ENCODE measurements around the gene ZRSR2. TPM values are rescaled to one million over a fixed set of nuclear protein-coding genes. Genes with fewer than 3 reads are reported as not detected.

The ZRSR2 gene
- total and polyA plus RNA-seq, 2 of the 13 experiments (the other 11 are each of a cell fraction or from before 2014, with no cell fraction given): 3.6 to 4.9 TPM

DNA sequence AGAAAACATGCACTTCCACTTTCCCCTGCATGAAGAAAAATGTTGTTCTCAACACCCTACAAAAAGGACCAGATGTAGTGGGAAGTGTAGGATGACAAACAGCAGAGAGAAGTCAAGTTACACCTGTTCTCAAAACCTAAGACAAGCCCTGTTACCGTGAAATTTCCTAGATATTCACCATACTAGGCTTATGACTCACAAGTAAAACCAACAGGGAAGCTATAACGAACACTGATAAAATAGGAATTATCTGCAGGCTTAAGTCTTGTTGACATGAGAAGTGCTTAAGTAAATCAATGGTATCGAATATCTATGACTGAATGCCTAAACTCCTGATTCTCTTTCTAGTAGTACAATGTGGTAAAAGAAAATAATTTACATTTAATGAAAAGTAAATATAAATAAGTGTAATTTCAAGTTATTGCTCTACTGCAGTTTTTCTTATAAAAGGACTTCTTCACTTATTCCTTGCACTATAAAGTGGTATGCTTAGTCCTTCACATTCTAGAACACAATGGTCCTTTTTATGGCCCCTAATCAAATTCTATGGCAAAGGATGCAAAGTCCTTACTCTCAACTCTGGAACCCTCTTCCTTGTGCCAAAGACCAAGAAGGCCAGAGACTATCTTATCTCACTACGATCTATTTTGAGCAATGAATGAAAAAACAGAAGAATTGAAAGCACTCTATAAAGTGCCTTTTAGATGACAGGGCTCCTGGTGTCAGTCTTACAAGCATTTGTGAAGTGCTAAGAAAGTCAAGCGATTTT lies 44.7 kb downstream of the ZRSR2 start:
- Histone ChIP-seq H3K79me2 (ENCODE audit: insufficient read depth, low read length) (no peaks in the 10 kb centered on the region), H2AFZ (ENCODE audit: low read length) (no peak overlapping the region), H3K4me1 (ENCODE audit: insufficient read depth, low read length) (no peaks in the 10 kb centered on the region), H3K27ac (ENCODE audit: extremely low read length, insufficient read depth, low read length) (no peak overlapping the region), H3K36me3 (replicated peaks in 1 of 2; ENCODE audit: control insufficient read depth in 1 of 2, insufficient read depth in 2 of 2, low read length in 2 of 2) (no peaks in the 10 kb centered on the region), H3K27me3 (ENCODE audit: control insufficient read depth in 1 of 2, insufficient read depth in 2 of 2, low read length in 2 of 2) (no peaks in the 10 kb centered on the region), H3K9me3 (ENCODE audit: low read length) (no peaks in the 10 kb centered on the region), H3K4me2 (ENCODE audit: low read depth, low read length) (no peak overlapping the region), H3K9ac (ENCODE audit: insufficient read depth, low read depth, low read length) (no peak overlapping the region), H4K20me1 (ENCODE audit: insufficient read depth, low read length) (no peaks in the 10 kb centered on the region), H3K4me3 (replicated peaks in 1 of 3; ENCODE audit: insufficient read depth in 1 of 3, low read depth in 2 of 3, low read length in 3 of 3) (no peak overlapping the region)
- in situ Hi-C loops (cut with HindIII; ENCODE audit: extremely low pct_ligation_motif_present, low pct_unique_long_range_greater_than_20kb): no loop called here
- TF ChIP-seq, protein P1, sequence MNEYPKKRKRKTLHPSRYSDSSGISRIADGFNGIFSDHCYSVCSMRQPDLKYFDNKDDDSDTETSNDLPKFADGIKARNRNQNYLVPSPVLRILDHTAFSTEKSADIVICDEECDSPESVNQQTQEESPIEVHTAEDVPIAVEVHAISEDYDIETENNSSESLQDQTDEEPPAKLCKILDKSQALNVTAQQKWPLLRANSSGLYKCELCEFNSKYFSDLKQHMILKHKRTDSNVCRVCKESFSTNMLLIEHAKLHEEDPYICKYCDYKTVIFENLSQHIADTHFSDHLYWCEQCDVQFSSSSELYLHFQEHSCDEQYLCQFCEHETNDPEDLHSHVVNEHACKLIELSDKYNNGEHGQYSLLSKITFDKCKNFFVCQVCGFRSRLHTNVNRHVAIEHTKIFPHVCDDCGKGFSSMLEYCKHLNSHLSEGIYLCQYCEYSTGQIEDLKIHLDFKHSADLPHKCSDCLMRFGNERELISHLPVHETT (CRISPR knock-in tag; conservative IDR thresholded peaks at IDR 0.05): no peak
- TF ChIP-seq KLF11 (CRISPR knock-in tag; IDR thresholded peaks at IDR 0.05): no peak
- no peak for TF ChIP-seq HNRNPH1 (optimal IDR thresholded peaks at IDR 0.05; ENCODE audit: low read depth, low read length)
- TF ChIP-seq NFE2L2 (IDR thresholded peaks at IDR 0.05; ENCODE audit: low read length): no peak
- TF ChIP-seq, protein P2, sequence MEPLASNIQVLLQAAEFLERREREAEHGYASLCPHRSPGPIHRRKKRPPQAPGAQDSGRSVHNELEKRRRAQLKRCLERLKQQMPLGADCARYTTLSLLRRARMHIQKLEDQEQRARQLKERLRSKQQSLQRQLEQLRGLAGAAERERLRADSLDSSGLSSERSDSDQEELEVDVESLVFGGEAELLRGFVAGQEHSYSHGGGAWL (CRISPR knock-in tag; IDR thresholded peaks at IDR 0.05): no peak
- TF ChIP-seq, protein P3, sequence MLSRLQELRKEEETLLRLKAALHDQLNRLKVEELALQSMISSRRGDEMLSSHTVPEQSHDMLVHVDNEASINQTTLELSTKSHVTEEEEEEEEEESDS (CRISPR knock-in tag; IDR thresholded peaks at IDR 0.05; ENCODE audit: borderline replicate concordance): no peak
- no peak for TF ChIP-seq HOXA9 (CRISPR knock-in tag; IDR thresholded peaks at IDR 0.05; ENCODE audit: borderline replicate concordance)
- TF ChIP-seq RXRB (CRISPR knock-in tag; IDR thresholded peaks at IDR 0.05; ENCODE audit: borderline replicate concordance): no peak
- TF ChIP-seq ZNF670 (CRISPR knock-in tag; IDR thresholded peaks at IDR 0.05; ENCODE audit: borderline replicate concordance): no peak
- TF ChIP-seq ZFP36 (IDR thresholded peaks at IDR 0.05; ENCODE audit: borderline replicate concordance, low read depth, low read length, partially characterized antibody): no peak
- WGBS (ENCODE audit: low lambda C conversion rate): 81% methylated on average over 5 of the region's 5 CpGs
- DNase-seq (ENCODE audit: low spot score) (no peak), FAIRE-seq (no peak), ATAC-seq (no peak)
- intact Hi-C loops (cut with micrococcal nuclease; ENCODE audit: unreplicated experiment): no loop called here
- no TSS peak for BruUV-seq (replicated peaks)
- ChIA-PET CTCF (ENCODE audit: low intra/inter-chr PET ratio, low total read pairs) (no interaction called here), POLR2A (no interaction called here)

Data from HepG2 (cell line).